GM18520 (cell line): ENCODE data around the gene ST6GALNAC4.
"Not testable (repeated sequence)": the region's sequence is repeated elsewhere in the genome, so short reads cannot be mapped to it uniquely, and the experiment has no call there.

ENCODE experiments used
- ATAC-seq: cut with Tn5 transposase; IDR thresholded peaks from one replicate; pipeline ENCODE4 v1.9.1; 2021; ENCODE audit not compliant: unreplicated experiment

The ST6GALNAC4 gene

DNA sequence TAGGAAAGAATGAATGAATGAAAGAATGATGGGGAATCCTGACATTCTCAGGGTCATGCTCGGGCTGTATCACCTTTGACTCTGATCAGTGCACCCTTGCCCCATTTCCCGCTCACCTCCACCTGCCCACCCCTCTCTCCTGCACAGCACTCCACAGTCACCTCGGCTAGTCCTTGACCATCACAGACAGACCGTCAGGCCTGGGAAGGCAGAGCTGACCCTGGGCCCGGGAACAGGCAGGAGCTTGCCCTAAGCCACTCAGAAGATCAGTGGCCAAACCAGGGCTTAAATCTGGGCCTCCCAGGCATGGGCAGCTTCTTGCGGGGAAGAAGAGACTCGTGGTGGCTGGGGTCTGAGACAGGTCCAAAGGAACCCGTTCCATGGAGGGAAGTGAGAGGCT lies 21.0 kb downstream of the ST6GALNAC4 start:
- ATAC-seq: no peak

DNA sequence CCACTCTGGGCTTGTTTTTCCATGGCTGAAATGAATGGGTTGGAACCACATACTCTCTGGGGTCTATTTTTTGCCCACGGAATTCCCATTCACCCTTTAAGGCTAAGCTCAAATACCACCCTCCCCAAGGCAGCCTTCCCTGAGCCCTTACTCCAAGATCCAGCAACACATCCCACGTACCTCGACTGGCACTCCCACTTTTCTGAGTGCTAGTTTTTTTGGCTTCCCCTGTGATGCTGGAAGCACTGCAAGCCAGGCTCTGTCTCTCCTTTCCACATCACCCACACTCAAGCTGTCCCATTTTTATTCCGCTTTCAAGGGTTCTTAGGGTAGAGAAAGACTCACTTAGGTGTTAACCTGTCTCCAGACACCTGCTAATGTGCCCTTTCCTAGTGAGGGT lies 23.4 kb downstream of the ST6GALNAC4 start:
- ATAC-seq: no peak

- no peak for ATAC-seq
Measured at GRCh38 chr9:127892831-127893230, 24.0 kb downstream of the ST6GALNAC4 start.

GRCh38 chr9:127890053-127890452 lies 26.8 kb downstream of the ST6GALNAC4 start:
- ATAC-seq: no peak

DNA sequence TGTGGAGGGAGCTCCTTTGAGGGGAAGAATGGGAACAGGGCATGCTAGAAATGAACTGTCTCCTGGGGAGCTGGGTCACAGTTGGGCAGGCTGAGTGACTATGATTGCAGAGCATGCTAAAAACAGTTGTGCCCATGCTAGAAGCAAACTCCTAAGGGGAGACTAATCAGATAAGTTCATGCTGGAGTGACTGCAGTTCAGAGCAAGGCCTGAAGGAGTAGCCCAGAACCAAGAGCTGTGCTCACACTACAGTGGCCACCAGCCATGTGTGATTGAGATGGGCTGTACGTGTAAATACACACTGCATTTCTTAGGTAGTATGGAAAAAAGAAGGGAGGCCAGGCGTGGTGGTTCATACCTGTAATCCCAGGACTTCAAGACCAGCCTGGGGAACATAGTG lies 29.0 kb downstream of the ST6GALNAC4 start:
- no peak for ATAC-seq

- no peak for ATAC-seq
Measured at GRCh38 chr9:127886401-127886972, 30.4 kb downstream of the ST6GALNAC4 start.

- no peak for ATAC-seq
Measured at GRCh38 chr9:127885508-127886281, 31.1 kb downstream of the ST6GALNAC4 start.

DNA sequence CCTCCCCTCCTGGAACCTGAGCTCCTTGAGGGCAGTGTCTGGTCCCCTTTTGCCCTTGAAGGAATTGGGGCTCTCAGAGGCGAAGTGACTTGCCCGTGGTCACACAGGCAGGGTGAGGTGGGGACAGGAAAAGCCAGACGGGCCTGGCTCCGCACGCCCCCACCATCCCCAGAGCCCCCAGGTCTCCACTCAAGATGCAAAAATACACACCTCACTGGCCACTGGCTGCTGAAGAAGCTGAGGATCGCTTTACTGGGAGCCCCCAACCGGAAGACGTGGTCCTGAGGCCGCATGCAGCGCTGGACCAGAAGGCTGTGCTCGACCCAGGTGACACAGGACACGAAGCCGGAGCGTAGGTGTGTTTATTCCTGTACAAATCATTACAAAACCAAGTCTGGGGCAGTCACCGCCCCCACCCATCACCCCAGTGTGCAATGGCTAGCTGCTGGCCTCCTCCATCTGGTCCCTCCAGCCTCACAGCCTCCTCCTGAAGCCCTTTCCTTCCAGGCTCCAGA lies 31.8 kb downstream of the ST6GALNAC4 start:
- ATAC-seq: no peak

- ATAC-seq: no peak
Measured at GRCh38 chr9:127884427-127884911, 32.4 kb downstream of the ST6GALNAC4 start.

- ATAC-seq: no peak
Measured at GRCh38 chr9:127883959-127884358, 32.9 kb downstream of the ST6GALNAC4 start.

DNA sequence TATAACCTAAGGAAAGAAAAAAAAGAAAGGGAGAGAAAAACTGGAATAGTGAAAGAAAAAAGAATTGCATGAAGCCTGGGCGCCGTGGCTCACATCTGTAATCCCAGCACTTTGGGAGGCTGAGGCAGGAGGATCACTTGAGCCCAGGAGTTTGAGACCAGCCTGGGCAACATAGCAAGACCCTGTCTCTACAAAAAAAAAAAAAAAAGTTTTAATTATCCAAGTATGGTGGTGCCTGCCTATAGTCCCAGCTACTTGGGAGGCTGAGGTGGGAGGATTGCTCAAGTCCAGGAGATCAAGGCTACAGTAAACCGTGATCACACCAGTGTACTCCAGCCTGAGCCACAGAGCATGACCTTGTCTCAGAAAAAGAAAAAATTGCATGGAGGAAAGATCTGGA lies 35.1 kb downstream of the ST6GALNAC4 start:
- ATAC-seq: not testable (repeated sequence)

GRCh38 chr9:127880143-127880542 lies 36.7 kb downstream of the ST6GALNAC4 start:
- no peak for ATAC-seq

- no peak for ATAC-seq
Measured at GRCh38 chr9:127878652-127879390, 38.0 kb downstream of the ST6GALNAC4 start.

DNA sequence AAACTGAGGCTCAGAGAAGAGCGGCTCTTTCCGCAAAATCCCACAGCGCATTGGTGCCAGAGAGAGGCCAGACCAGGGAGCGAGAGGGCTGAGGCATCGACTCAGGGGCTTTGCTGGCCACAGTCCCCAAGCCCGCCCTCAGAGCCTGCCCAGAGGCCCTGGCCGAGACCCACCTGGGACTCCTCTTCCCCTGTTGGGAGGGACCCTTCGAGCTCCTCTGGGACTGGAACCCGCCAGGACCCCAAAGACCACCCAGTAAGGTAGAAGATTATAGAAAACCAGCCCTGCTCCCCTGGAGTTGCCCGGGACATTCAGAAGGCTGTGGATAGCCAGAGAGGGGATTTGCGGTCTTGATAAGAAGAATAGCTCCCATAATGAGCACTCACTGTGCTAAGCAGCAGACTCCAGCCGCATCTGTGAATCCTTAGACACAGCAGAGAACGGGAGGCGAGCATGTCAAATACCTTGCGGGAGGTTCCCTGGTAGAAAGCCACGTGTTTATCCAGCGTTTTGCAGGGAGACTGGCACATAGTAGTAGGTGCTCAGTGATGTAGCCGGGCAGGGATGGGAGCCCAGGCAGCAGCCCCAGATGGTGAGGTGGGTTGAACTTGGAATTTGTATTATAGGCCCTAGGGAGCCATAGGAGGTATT lies 38.7 kb downstream of the ST6GALNAC4 start:
- no peak for ATAC-seq

DNA sequence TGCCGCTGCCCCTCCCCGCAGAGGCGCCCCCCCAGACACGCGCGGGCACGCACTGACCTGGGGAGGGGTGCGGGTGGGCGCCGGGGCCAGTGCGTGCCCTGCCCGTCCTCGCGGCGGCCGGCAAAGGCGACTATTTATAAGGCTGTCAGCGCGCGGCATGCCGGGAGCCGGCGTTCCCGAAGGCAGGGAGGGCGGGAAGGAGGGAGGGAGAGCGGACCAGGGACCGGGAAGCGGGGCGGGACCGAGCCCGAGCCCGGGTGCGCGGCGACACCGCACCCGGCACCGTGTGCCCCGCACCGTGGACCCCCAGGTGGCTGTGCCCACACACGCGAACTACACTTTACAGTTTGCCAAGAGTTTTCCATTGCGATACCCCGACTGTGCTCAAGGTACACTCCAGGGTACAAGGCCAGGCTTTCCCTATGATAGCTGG lies 39.3 kb downstream of the ST6GALNAC4 start, which contains the start of gene AK1:
Gene AK1 (minus strand): TSS at position 110 of the 433 bp plus-strand sequence. CDS start 3,058 bp downstream, outside the sequence.
- no peak for ATAC-seq

DNA sequence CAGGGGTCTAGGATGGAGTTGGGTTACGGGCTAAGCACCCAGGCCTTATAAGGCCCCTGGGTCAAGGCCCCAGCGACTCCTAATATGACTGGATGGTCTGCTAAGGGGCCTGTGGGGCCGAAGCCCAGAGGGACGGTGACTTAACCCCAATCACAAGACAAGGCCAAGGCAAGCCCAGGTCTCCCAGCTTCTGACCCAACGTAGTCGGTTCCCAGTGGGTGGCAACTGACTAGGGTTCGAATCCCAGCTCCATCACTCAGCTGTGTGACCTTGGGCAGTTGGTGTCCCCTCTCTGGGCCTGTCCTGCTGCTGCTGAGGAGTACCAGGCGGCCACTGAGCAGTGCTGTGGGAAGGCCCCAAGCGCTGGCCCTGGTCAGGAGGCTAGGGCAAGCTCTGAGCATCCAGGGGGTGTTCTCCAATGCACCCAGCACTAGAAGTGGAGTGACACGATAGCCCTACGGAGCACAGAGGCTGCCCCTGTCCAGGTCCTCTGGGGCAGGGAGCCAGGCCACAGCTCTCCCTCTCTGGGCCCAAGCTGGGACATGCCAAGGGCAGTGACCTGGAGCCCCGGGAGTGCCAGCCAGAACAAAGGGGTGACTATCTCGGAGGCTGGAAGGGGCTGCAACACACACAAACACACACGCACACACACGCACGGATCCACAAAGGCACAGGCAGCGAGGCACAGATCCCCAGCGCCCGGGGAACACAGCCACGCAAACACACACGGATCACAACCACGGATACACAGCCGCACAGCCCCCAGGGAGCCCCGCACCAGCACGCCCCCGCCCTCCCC lies 39.9 kb downstream of the ST6GALNAC4 start:
- ATAC-seq: no peak

DNA sequence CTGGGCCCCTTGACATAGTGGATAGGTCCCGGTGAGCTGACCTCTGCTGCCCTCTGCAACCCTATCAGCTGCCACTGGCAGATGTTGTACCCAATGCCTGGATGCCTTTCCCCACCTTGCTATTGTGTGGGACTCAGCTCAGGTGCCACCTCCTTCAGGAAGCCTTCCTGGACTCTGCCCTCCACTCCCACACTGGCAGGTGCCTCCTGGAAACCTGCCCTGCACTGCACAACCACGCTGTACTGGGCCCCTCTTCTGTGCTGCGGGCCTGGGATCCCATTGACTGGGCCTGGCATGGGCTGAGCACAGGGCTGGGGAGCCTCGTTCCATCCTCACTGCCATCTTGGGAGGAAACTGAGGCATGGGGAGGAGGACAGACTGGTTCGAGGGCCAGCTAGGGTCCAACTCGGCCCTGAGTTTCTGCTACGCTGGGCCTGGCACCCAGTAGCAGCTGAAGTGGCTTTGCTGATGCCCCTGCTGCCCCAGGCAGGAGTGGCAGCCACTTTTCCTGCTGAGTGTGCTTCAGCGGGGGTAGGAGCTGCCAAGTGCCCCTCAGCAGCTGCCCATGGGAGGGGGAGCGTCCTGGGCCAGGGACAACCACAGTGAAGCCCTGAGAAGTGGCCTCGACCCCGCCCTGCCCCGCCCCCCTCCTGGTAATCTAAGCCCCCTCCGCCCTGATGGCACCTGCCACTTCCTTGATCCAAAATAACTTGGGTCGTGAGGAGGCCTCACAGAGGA lies 40.6 kb downstream of the ST6GALNAC4 start:
- ATAC-seq: no peak

- no peak for ATAC-seq
Measured at GRCh38 chr9:127875306-127875966, 41.4 kb downstream of the ST6GALNAC4 start.
